ENCODE measurements around the gene ANKRD7.

Gene ANKRD7

GRCh38 chr7:118224521-118224920 is at the start of gene ANKRD7:
ANKRD7 (plus strand) TSS chr7:118224704; CDS start chr7:118224831, 127 bp downstream.
- Histone ChIP-seq H3K9me3 (ENCODE audit: insufficient read depth, low read length) (no peaks in the 10 kb centered on the region), H3K4me1 (ENCODE audit: insufficient read depth, insufficient read length) (no peaks in the 10 kb centered on the region), H3K4me3 (ENCODE audit: insufficient read length, low read depth) (no peak within 1 kb of the TSS), H3K36me3 (ENCODE audit: insufficient read depth, insufficient read length, low read length) (no peaks in the 10 kb centered on the region), H3K9ac (ENCODE audit: insufficient read length, low read depth) (no peak within 1 kb of the TSS), H3K27me3 (ENCODE audit: insufficient read depth, insufficient read length) (no peaks in the 10 kb centered on the region)
- DNase-seq (ENCODE audit: low read depth, low spot score), result no peak
- TF ChIP-seq YY1 (IDR thresholded peaks at IDR 0.05; ENCODE audit: insufficient read depth, insufficient read length) (no peak), SUZ12 (IDR thresholded peaks at IDR 0.05; ENCODE audit: extremely low read depth, insufficient read depth, insufficient read length) (no peak)

GRCh38 chr7:118175740-118176139 is 48.8 kb upstream of the ANKRD7 start:
- no peaks in the 10 kb centered on the region for H3K4me1 ChIP-seq (ENCODE audit: insufficient read depth, insufficient read length)
- no peak overlapping the region for H3K9ac ChIP-seq (ENCODE audit: insufficient read length, low read depth)
- H3K36me3 ChIP-seq (ENCODE audit: insufficient read depth, insufficient read length, low read length), result no peaks in the 10 kb centered on the region
- H3K27me3 ChIP-seq (ENCODE audit: insufficient read depth, insufficient read length), result no peaks in the 10 kb centered on the region
- H3K4me3 ChIP-seq (ENCODE audit: insufficient read length, low read depth), result no peak overlapping the region
- TF ChIP-seq YY1 (IDR thresholded peaks at IDR 0.05; ENCODE audit: insufficient read depth, insufficient read length), result no peak
- no peaks in the 10 kb centered on the region for H3K9me3 ChIP-seq (ENCODE audit: insufficient read depth, low read length)
- DNase-seq (ENCODE audit: low read depth, low spot score), result no peak

- DNase-seq (ENCODE audit: low read depth, low spot score), result no peak
- no peaks in the 10 kb centered on the region for H3K36me3 ChIP-seq (ENCODE audit: insufficient read depth, insufficient read length, low read length)
- H3K4me1 ChIP-seq (ENCODE audit: insufficient read depth, insufficient read length), result no peaks in the 10 kb centered on the region
- no peak for TF ChIP-seq ZNF274 (IDR thresholded peaks at IDR 0.05; ENCODE audit: low read depth, low read length)
- no peak for TF ChIP-seq YY1 (IDR thresholded peaks at IDR 0.05; ENCODE audit: insufficient read depth, insufficient read length)
- no peak for TF ChIP-seq SUZ12 (IDR thresholded peaks at IDR 0.05; ENCODE audit: extremely low read depth, insufficient read depth, insufficient read length)
- no peaks in the 10 kb centered on the region for H3K27me3 ChIP-seq (ENCODE audit: insufficient read depth, insufficient read length)
- H3K9me3 ChIP-seq (ENCODE audit: insufficient read depth, low read length), result no peaks in the 10 kb centered on the region
- no peak overlapping the region for H3K9ac ChIP-seq (ENCODE audit: insufficient read length, low read depth)
- H3K4me3 ChIP-seq (ENCODE audit: insufficient read length, low read depth), result no peak overlapping the region
Measured at GRCh38 chr7:118179191-118179590, 45.3 kb upstream of the ANKRD7 start.

GRCh38 chr7:118182593-118183427 is 41.7 kb upstream of the ANKRD7 start:
- DNase-seq (ENCODE audit: low read depth, low spot score), result no peak
- Histone ChIP-seq H3K4me1 (ENCODE audit: insufficient read depth, insufficient read length) (no peaks in the 10 kb centered on the region), H3K4me3 (ENCODE audit: insufficient read length, low read depth) (peak overlapping the region; percentile 78), H3K9ac (ENCODE audit: insufficient read length, low read depth) (peak overlapping the region; percentile 73), H3K36me3 (ENCODE audit: insufficient read depth, insufficient read length, low read length) (peaks cover 22% of the 10 kb centered on the region), H3K27me3 (ENCODE audit: insufficient read depth, insufficient read length) (no peaks in the 10 kb centered on the region), H3K9me3 (ENCODE audit: insufficient read depth, low read length) (no peaks in the 10 kb centered on the region)
- TF ChIP-seq YY1 (IDR thresholded peaks at IDR 0.05; ENCODE audit: insufficient read depth, insufficient read length) (no peak), ZNF274 (IDR thresholded peaks at IDR 0.05; ENCODE audit: low read depth, low read length) (no peak), SUZ12 (IDR thresholded peaks at IDR 0.05; ENCODE audit: extremely low read depth, insufficient read depth, insufficient read length) (no peak)

GRCh38 chr7:118183428-118183785 is 41.1 kb upstream of the ANKRD7 start:
- H3K9me3 ChIP-seq (ENCODE audit: insufficient read depth, low read length), result no peaks in the 10 kb centered on the region
- peak overlapping the region; percentile 73 for H3K9ac ChIP-seq (ENCODE audit: insufficient read length, low read depth)
- peak overlapping the region; percentile 78 for H3K4me3 ChIP-seq (ENCODE audit: insufficient read length, low read depth)
- TF ChIP-seq YY1 (IDR thresholded peaks at IDR 0.05; ENCODE audit: insufficient read depth, insufficient read length) (no peak), SUZ12 (IDR thresholded peaks at IDR 0.05; ENCODE audit: extremely low read depth, insufficient read depth, insufficient read length) (no peak), ZNF274 (IDR thresholded peaks at IDR 0.05; ENCODE audit: low read depth, low read length) (no peak)
- no peaks in the 10 kb centered on the region for H3K27me3 ChIP-seq (ENCODE audit: insufficient read depth, insufficient read length)
- DNase-seq (ENCODE audit: low read depth, low spot score), result no peak
- peaks cover 28% of the 10 kb centered on the region for H3K36me3 ChIP-seq (ENCODE audit: insufficient read depth, insufficient read length, low read length)
- H3K4me1 ChIP-seq (ENCODE audit: insufficient read depth, insufficient read length), result no peaks in the 10 kb centered on the region

GRCh38 chr7:118183786-118184564 is 40.5 kb upstream of the ANKRD7 start, which contains the start of gene LSM8:
LSM8 (plus strand) TSS chr7:118184164; CDS start chr7:118184224, 60 bp downstream.
- Histone ChIP-seq H3K9me3 (ENCODE audit: insufficient read depth, low read length) (no peaks in the 10 kb centered on the region), H3K4me1 (ENCODE audit: insufficient read depth, insufficient read length) (no peaks in the 10 kb centered on the region), H3K36me3 (ENCODE audit: insufficient read depth, insufficient read length, low read length) (peaks cover 33% of the 10 kb centered on the region), H3K27me3 (ENCODE audit: insufficient read depth, insufficient read length) (no peaks in the 10 kb centered on the region), H3K4me3 (ENCODE audit: insufficient read length, low read depth) (peak within 1 kb of the TSS; percentile 78), H3K9ac (ENCODE audit: insufficient read length, low read depth) (peak within 1 kb of the TSS; percentile 83)
- TF ChIP-seq YY1 (IDR thresholded peaks at IDR 0.05; ENCODE audit: insufficient read depth, insufficient read length) (no peak), SUZ12 (IDR thresholded peaks at IDR 0.05; ENCODE audit: extremely low read depth, insufficient read depth, insufficient read length) (no peak), ZNF274 (IDR thresholded peaks at IDR 0.05; ENCODE audit: low read depth, low read length) (no peak)
- peak; percentile 98 for DNase-seq (ENCODE audit: low read depth, low spot score)

GRCh38 chr7:118184565-118184940 is 40.0 kb upstream of the ANKRD7 start:
- peaks cover 33% of the 10 kb centered on the region for H3K36me3 ChIP-seq (ENCODE audit: insufficient read depth, insufficient read length, low read length)
- no peaks in the 10 kb centered on the region for H3K4me1 ChIP-seq (ENCODE audit: insufficient read depth, insufficient read length)
- H3K4me3 ChIP-seq (ENCODE audit: insufficient read length, low read depth), result peak overlapping the region; percentile 78
- no peaks in the 10 kb centered on the region for H3K9me3 ChIP-seq (ENCODE audit: insufficient read depth, low read length)
- peak overlapping the region; percentile 83 for H3K9ac ChIP-seq (ENCODE audit: insufficient read length, low read depth)
- TF ChIP-seq ZNF274 (IDR thresholded peaks at IDR 0.05; ENCODE audit: low read depth, low read length) (no peak), YY1 (IDR thresholded peaks at IDR 0.05; ENCODE audit: insufficient read depth, insufficient read length) (no peak), SUZ12 (IDR thresholded peaks at IDR 0.05; ENCODE audit: extremely low read depth, insufficient read depth, insufficient read length) (no peak)
- no peak for DNase-seq (ENCODE audit: low read depth, low spot score)
- H3K27me3 ChIP-seq (ENCODE audit: insufficient read depth, insufficient read length), result no peaks in the 10 kb centered on the region
